ENCODE data around the gene TBC1D3B.

- TF ChIP-seq ZNF518A (tag by site-specific recombination; conservative IDR thresholded peaks at IDR 0.05; ENCODE audit: low read depth) (no peak), ZNF10 (tag by site-specific recombination; IDR thresholded peaks at IDR 0.05) (no peak), ZNF394 (tag by site-specific recombination; IDR thresholded peaks at IDR 0.05; ENCODE audit: borderline replicate concordance) (no peak), ZNF311 (tag by site-specific recombination; IDR thresholded peaks at IDR 0.05; ENCODE audit: borderline replicate concordance) (no peak), ZNF670 (tag by site-specific recombination; IDR thresholded peaks at IDR 0.05; ENCODE audit: low read depth) (no peak)
Measured at GRCh38 chr17:36149296-36149820, 27.1 kb downstream of the TBC1D3B start.

Data from HEK293 (cell line).